GM12878 (cell line): ENCODE results near the gene FCRLB. TPM values are rescaled to one million over a fixed set of nuclear protein-coding genes. Genes with fewer than 3 reads are reported as not detected.

Source experiments
- ATF2 ChIP-seq: IDR thresholded peaks from 2 replicates; pipeline ENCODE4 v1.6.1; 2012; ENCODE audit warnings: low read length, inconsistent platforms
- BCL3 ChIP-seq: IDR thresholded peaks from 2 replicates; pipeline ENCODE4 v1.6.1; 2011; ENCODE audit warnings: borderline replicate concordance, low read depth, mild to moderate bottlenecking, moderate library complexity, low read length; ENCODE audit not compliant: insufficient read depth, poor library complexity, severe bottlenecking
- E2F4 ChIP-seq: IDR thresholded peaks from 2 replicates; pipeline ENCODE4 v1.6.1; 2012; ENCODE audit warnings: low read depth, low read length, improper control_type of control experiment
- GATAD2B ChIP-seq: fragments of 450-650 bp; conservative IDR thresholded peaks from 2 replicates; pipeline ENCODE4 v1.6.1; 2017; ENCODE audit warnings: low read depth, mild to moderate bottlenecking, moderate library complexity
- IKZF2 ChIP-seq, 2 experiments: fragments of 450-650 bp; IDR thresholded peaks; 2 replicates each; pipeline ENCODE4 v1.6.1; 2017; ENCODE audit warnings: mild to moderate bottlenecking in 2 of 2, moderate library complexity in 2 of 2
- IRF5 ChIP-seq: fragments of 450-650 bp; IDR thresholded peaks from 2 replicates; pipeline ENCODE4 v1.6.1; 2017; ENCODE audit warnings: borderline replicate concordance
- POLR2AphosphoS5 ChIP-seq: IDR thresholded peaks from 2 replicates; pipeline ENCODE4 v1.6.1; 2011; ENCODE audit warnings: mild to moderate bottlenecking, low read length, inconsistent platforms
- POU2F2 ChIP-seq: IDR thresholded peaks from 3 replicates; pipeline ENCODE4 v1.6.1; 2011; ENCODE audit warnings: low read depth, mild to moderate bottlenecking, low read length, borderline replicate concordance
- RELA ChIP-seq: fragments of 450-650 bp; IDR thresholded peaks from 2 replicates; pipeline ENCODE4 v1.8.0; 2014; ENCODE audit warnings: borderline replicate concordance; ENCODE audit not compliant: partially characterized antibody
- SMAD1 ChIP-seq: fragments of 450-650 bp; IDR thresholded peaks from 2 replicates; pipeline ENCODE4 v1.6.1; 2018; ENCODE audit warnings: mild to moderate bottlenecking, low read depth; ENCODE audit not compliant: partially characterized antibody
- STAT3 ChIP-seq: IDR thresholded peaks from 2 replicates; pipeline ENCODE4 v1.6.1; 2011; ENCODE audit warnings: low read depth, low read length, improper control_type of control experiment
- polyA plus RNA-seq, 11 experiments: library from polyadenylated mRNA; depleted of rRNA in 4 of 11; unstranded in 6 of 11; stranded (reverse) in 5 of 11; fragments of >200 nt; fragmentation: Nextera tagmentation in 4 of 11; fragmentation: Illumina TruSeq in 1 of 11; extraction: Ambion mirVana in 4 of 11; extraction: Trizol in 1 of 11; gene quantifications; 1 replicate in 1 of 11; 2 replicates in 10 of 11; pipeline versions ENCODE4 v1.2.1 to v1.2.3, GENCODE V29; 2011 to 2016; ENCODE audit warnings: inconsistent platforms in 2 of 11, missing spikeins in 2 of 11, low read depth in 1 of 11
- total RNA-seq, 4 experiments: library from RNA; depleted of rRNA in 3 of 4; stranded (reverse); fragments of >200 nt in 3 of 4; fragmentation: Illumina TruSeq in 1 of 4; extraction: Trizol in 1 of 4; gene quantifications; 2 replicates each; pipeline versions ENCODE4 v1.2.1 to v1.2.3, GENCODE V29; 2013 to 2021

The FCRLB gene
- total and polyA plus RNA-seq, 10 of the 15 experiments (the other 5 are each of a cell fraction or from before 2014, with no cell fraction given), result 0.55 to 11.7 (median 5.6) TPM

- TF ChIP-seq IRF5 (no peak), POU2F2 (no peak), SMAD1 (no peak), RELA (no peak), E2F4 (no peak), IKZF2 (IDR thresholded peaks at IDR 0.05) (peak; percentile 91 to 93), GATAD2B (no peak; the same call in 1 of the 2 replicates), POLR2AphosphoS5 (no peak), STAT3 (no peak), ATF2 (peak; percentile 58; the same call in 1 of the 2 replicates), BCL3 (peak; percentile 19)
Measured at GRCh38 chr1:161718559-161719324, 2.6 kb upstream of the FCRLB start (continued).
